Measurements from ENCODE around the gene SARNP. TPM values are rescaled to one million over a fixed set of nuclear protein-coding genes. Genes with fewer than 3 reads are reported as not detected.

Gene SARNP
- total RNA-seq, 2 experiments from 2014 or later, result 86.1 to 92.0 TPM

DNA sequence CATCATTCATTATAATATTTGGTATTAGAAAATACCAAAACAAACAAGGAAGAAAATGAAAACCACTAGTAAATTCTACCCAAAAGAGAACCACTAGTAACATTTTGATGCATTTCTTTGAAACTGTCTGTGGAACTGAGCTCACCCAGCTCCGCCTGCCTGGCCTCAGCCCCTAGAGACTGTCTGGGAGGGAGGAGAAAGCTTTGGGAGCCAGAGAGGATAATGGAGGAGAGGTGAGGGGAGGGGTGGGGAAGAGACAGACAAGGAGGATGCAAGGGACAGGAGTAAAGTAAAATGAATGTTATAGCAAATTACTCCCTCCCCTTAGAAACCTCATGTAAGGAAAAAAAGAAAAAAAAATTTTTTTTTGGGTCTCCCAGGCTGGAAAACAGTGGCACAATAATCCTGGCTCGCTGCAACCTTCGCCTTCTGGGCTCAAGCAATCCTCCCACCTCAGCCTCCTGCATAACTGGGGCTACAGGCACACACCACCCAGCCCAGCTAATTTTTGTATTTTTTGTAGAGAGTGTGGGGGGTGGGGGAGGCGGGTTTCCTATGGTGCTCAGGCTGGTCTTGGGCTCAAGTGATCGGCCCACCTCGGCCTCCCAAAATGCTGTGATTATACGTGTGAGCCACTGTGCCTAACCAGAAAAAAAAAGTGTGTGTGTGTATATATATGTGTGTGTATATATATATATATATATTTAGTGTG, 28.4 kb upstream of the SARNP start:
- Histone ChIP-seq H3K36me3 (ENCODE audit: insufficient read depth, low read length) (no peaks in the 10 kb centered on the region), H3K4me3 (ENCODE audit: low read depth, low read length, poor library complexity, severe bottlenecking) (no peak overlapping the region), H3K9me3 (ENCODE audit: low read length) (no peaks in the 10 kb centered on the region), H3K79me2 (ENCODE audit: insufficient read depth, low read depth, low read length) (no peaks in the 10 kb centered on the region), H4K20me1 (ENCODE audit: insufficient read depth, low read length) (no peaks in the 10 kb centered on the region), H3K9me2 (ENCODE audit: insufficient read depth, low read length) (no peaks in the 10 kb centered on the region), H3K4me1 (ENCODE audit: insufficient read depth, low read length, poor library complexity, severe bottlenecking) (no peaks in the 10 kb centered on the region), H3K4me2 (ENCODE audit: low read length) (no peak overlapping the region), H3K27ac (ENCODE audit: low read depth, low read length, poor library complexity, severe bottlenecking) (no peak overlapping the region), H2AFZ (ENCODE audit: low read length) (no peak overlapping the region)
- no peak for DNase-seq (ENCODE audit: low spot score)
- POLR2A ChIA-PET, result no interaction called here
- CTCF ChIA-PET (ENCODE audit: unreplicated experiment), result interaction anchor here (0.6 to 1.2 kb wide), 2 partner anchors 20 to 36 kb away, joined by 3 read pairs; no protein-coding TSS in a partner anchor
- no peak for TF ChIP-seq CTCF (conservative IDR thresholded peaks at IDR 0.05; ENCODE audit: low read length)
- no peak for TF ChIP-seq EZH2phosphoT487 (IDR thresholded peaks at IDR 0.05; ENCODE audit: borderline replicate concordance, low read depth, low read length)
- BruUV-seq (replicated peaks), result no TSS peak
- intact Hi-C loops (cut with micrococcal nuclease; ENCODE audit: unreplicated experiment), result no loop called here

DNA sequence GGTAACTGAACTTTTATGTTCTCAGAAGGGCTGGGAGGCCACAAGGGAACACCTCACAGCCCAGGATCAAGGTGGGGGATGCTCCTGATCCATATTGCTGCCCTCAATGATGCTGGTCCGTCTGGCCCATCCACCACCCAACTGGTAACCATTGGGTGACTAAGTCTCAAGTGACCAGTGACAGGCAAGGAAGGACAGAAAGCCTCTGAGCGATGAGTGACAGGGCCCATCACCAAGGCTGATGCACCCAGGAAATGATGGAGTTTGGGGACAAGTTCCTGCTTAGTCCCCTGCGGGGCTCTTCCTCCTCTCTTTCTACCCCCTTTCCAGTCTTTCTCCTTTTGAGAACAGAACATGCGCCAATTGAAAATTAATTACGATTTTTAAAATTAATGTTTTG, 27.8 kb upstream of the SARNP start:
- no peaks in the 10 kb centered on the region for H3K9me2 ChIP-seq (ENCODE audit: insufficient read depth, low read length)
- H3K27ac ChIP-seq (ENCODE audit: low read depth, low read length, poor library complexity, severe bottlenecking), result no peak overlapping the region
- ChIA-PET CTCF (ENCODE audit: unreplicated experiment) (no interaction called here), POLR2A (interaction anchor here (0.8 kb wide), 1 partner anchor 82 kb away, joined by 3 read pairs; the partner anchor contains the start of gene PYM1)
- no peak for DNase-seq (ENCODE audit: low spot score)
- H3K9me3 ChIP-seq (ENCODE audit: low read length), result no peaks in the 10 kb centered on the region
- no peaks in the 10 kb centered on the region for H3K36me3 ChIP-seq (ENCODE audit: insufficient read depth, low read length)
- no peak overlapping the region for H3K4me2 ChIP-seq (ENCODE audit: low read length)
- TF ChIP-seq CTCF (conservative IDR thresholded peaks at IDR 0.05; ENCODE audit: low read length) (no peak), EZH2phosphoT487 (IDR thresholded peaks at IDR 0.05; ENCODE audit: borderline replicate concordance, low read depth, low read length) (no peak)
- H2AFZ ChIP-seq (ENCODE audit: low read length), result no peak overlapping the region
- no peaks in the 10 kb centered on the region for H3K79me2 ChIP-seq (ENCODE audit: insufficient read depth, low read depth, low read length)
- BruUV-seq (replicated peaks), result no TSS peak
- H3K4me3 ChIP-seq (ENCODE audit: low read depth, low read length, poor library complexity, severe bottlenecking), result no peak overlapping the region
- H3K4me1 ChIP-seq (ENCODE audit: insufficient read depth, low read length, poor library complexity, severe bottlenecking), result no peaks in the 10 kb centered on the region
- H4K20me1 ChIP-seq (ENCODE audit: insufficient read depth, low read length), result no peaks in the 10 kb centered on the region
- intact Hi-C loops (cut with micrococcal nuclease; ENCODE audit: unreplicated experiment), result no loop called here

- ChIA-PET CTCF (ENCODE audit: unreplicated experiment) (no interaction called here), POLR2A (interaction anchor here (0.8 kb wide), 1 partner anchor 83 kb away, joined by 3 read pairs; the partner anchor contains the start of gene PYM1)
- BruUV-seq (replicated peaks), result no TSS peak
- TF ChIP-seq EZH2phosphoT487 (IDR thresholded peaks at IDR 0.05; ENCODE audit: borderline replicate concordance, low read depth, low read length) (no peak), CTCF (conservative IDR thresholded peaks at IDR 0.05; ENCODE audit: low read length) (no peak)
- H3K4me3 ChIP-seq (ENCODE audit: low read depth, low read length, poor library complexity, severe bottlenecking), result no peak overlapping the region
- H2AFZ ChIP-seq (ENCODE audit: low read length), result no peak overlapping the region
- H4K20me1 ChIP-seq (ENCODE audit: insufficient read depth, low read length), result no peaks in the 10 kb centered on the region
- no peaks in the 10 kb centered on the region for H3K9me3 ChIP-seq (ENCODE audit: low read length)
- H3K27ac ChIP-seq (ENCODE audit: low read depth, low read length, poor library complexity, severe bottlenecking), result no peak overlapping the region
- DNase-seq (ENCODE audit: low spot score), result no peak
- H3K4me2 ChIP-seq (ENCODE audit: low read length), result no peak overlapping the region
- H3K36me3 ChIP-seq (ENCODE audit: insufficient read depth, low read length), result no peaks in the 10 kb centered on the region
- H3K4me1 ChIP-seq (ENCODE audit: insufficient read depth, low read length, poor library complexity, severe bottlenecking), result no peaks in the 10 kb centered on the region
- H3K9me2 ChIP-seq (ENCODE audit: insufficient read depth, low read length), result no peaks in the 10 kb centered on the region
- intact Hi-C loops (cut with micrococcal nuclease; ENCODE audit: unreplicated experiment), result no loop called here
- no peaks in the 10 kb centered on the region for H3K79me2 ChIP-seq (ENCODE audit: insufficient read depth, low read depth, low read length)
Observed at GRCh38 chr12:55844961-55845360, 27.4 kb upstream of the SARNP start.
